Tibial nerve (tissue), 4 donors: ENCODE results near the gene RNF217.
"Not testable (repeated sequence)": the region's sequence is repeated elsewhere in the genome, so short reads cannot be mapped to it uniquely, and the experiment has no call there.

Source experiments
- EP300 ChIP-seq, 2 donors: sonication (generic); formaldehyde crosslinking; IDR thresholded peaks; one replicate each; pipeline ENCODE4 v1.6.1; 2017; ENCODE audit warnings: antibody characterized with exemption in 2 of 2, mild to moderate bottlenecking in 1 of 2
- POLR2A ChIP-seq, 2 donors: fragments of 450-650 bp; IDR thresholded peaks; one replicate each; pipeline ENCODE4 v1.6.1; 2017; ENCODE audit warnings: antibody characterized with exemption in 2 of 2, mild to moderate bottlenecking in 2 of 2, moderate library complexity in 2 of 2
- TF ChIP-seq, protein P1 (sequence below), 5 experiments: fragments of 200-600 bp in 3 of 5; fragments of 450-650 bp in 2 of 5; sonication (generic) in 3 of 5; IDR thresholded peaks; one replicate each; pipeline ENCODE4 v1.5.1; 2016 to 2019; ENCODE audit warnings: antibody characterized with exemption in 5 of 5, mild to moderate bottlenecking in 3 of 5, moderate library complexity in 2 of 5

DNA sequence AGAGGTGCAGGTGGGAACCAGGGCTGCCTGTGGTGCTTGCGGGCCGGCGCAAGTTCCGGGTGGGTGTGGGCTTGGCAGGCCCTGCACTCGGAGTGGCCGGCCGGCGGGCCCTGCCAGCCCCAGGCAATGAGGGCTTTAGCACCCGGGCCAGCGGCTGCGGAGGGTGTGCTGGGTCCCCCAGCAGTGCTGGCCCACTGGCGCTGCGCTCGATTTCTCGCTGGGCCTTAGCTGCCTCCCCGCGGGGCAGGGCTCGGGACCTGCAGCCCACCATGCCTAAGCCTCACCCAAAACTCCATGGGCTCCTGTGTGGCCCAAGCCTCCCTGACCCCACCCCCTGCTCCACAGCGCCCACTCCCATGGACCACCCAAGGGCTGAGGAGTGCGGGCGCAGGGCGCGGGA lies 163.6 kb downstream of the RNF217 start:
- TF ChIP-seq, protein P1, sequence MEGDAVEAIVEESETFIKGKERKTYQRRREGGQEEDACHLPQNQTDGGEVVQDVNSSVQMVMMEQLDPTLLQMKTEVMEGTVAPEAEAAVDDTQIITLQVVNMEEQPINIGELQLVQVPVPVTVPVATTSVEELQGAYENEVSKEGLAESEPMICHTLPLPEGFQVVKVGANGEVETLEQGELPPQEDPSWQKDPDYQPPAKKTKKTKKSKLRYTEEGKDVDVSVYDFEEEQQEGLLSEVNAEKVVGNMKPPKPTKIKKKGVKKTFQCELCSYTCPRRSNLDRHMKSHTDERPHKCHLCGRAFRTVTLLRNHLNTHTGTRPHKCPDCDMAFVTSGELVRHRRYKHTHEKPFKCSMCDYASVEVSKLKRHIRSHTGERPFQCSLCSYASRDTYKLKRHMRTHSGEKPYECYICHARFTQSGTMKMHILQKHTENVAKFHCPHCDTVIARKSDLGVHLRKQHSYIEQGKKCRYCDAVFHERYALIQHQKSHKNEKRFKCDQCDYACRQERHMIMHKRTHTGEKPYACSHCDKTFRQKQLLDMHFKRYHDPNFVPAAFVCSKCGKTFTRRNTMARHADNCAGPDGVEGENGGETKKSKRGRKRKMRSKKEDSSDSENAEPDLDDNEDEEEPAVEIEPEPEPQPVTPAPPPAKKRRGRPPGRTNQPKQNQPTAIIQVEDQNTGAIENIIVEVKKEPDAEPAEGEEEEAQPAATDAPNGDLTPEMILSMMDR (IDR thresholded peaks at IDR 0.05) = not testable (repeated sequence)
- TF ChIP-seq POLR2A, EP300 (IDR thresholded peaks at IDR 0.05): not testable (repeated sequence)
